Measurements from ENCODE around the gene NGB.

GRCh38 chr14:77238356-77238755 lies 32.6 kb downstream of the NGB start:
- TF ChIP-seq TAF1 (IDR thresholded peaks at IDR 0.05; ENCODE audit: borderline replicate concordance, low read depth, low read length) (no peak), POLR2AphosphoS5 (IDR thresholded peaks at IDR 0.05; ENCODE audit: low read depth, low read length) (no peak)

Measured in GM12892 (cell line).